Measurements from ENCODE around the gene ELOA. TPM values are rescaled to one million over a fixed set of nuclear protein-coding genes. Genes with fewer than 3 reads are reported as not detected.

Gene ELOA
- total and polyA plus RNA-seq, 2 of the 13 experiments (the other 11 are each of a cell fraction or from before 2014, with no cell fraction given) = 14.2 to 28.5 TPM

DNA sequence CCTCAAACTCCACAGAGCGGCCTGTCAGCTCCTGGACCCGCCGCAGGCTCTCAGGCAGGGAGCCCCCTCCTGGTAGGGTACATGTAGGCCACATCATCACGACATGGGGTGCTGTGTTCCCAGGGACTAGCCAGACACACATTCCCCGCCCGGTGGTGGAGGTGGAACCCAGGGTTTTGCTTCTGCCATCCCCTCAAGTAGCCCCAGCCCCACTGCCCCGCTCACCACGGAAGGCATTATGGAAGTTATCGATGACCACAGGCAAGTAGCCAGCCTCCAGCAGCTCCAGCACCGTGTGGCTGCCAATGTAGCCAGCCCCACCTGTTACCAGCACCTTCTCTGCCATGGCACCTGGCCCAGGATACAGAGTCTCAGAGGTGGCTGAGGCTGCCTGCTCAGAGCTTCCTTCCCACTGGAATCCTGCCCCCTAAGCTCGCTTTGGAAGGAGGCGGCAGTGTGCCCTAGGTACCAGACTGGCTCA lies 55.4 kb downstream of the ELOA start (continued):
- TF ChIP-seq RBM39 (IDR thresholded peaks at IDR 0.05; ENCODE audit: low read depth, low read length, poor library complexity, severe bottlenecking) (peak; percentile 7), ISX (CRISPR knock-in tag; conservative IDR thresholded peaks at IDR 0.05) (no peak), TEAD2 (CRISPR knock-in tag; IDR thresholded peaks at IDR 0.05) (no peak), HDAC6 (IDR thresholded peaks at IDR 0.05; ENCODE audit: low read depth, low read length) (no peak), STAT5B (CRISPR knock-in tag; IDR thresholded peaks at IDR 0.05) (no peak), DNMT3B (CRISPR knock-in tag; conservative IDR thresholded peaks at IDR 0.05) (no peak), MAF1 (CRISPR knock-in tag; IDR thresholded peaks at IDR 0.05; ENCODE audit: borderline replicate concordance) (no peak), ZBTB38 (CRISPR knock-in tag; IDR thresholded peaks at IDR 0.05) (peak; percentile 82; the same call in 1 of the 2 replicates), ZKSCAN8 (CRISPR knock-in tag; IDR thresholded peaks at IDR 0.05; ENCODE audit: borderline replicate concordance) (no peak), FOXK1 (CRISPR knock-in tag; IDR thresholded peaks at IDR 0.05; ENCODE audit: borderline replicate concordance, low read depth) (no peak), YEATS2 (CRISPR knock-in tag; IDR thresholded peaks at IDR 0.05; ENCODE audit: borderline replicate concordance) (no peak), MIXL1 (CRISPR knock-in tag; IDR thresholded peaks at IDR 0.05) (no peak), HNRNPH1 (optimal IDR thresholded peaks at IDR 0.05; ENCODE audit: low read depth, low read length) (no peak)
- TF ChIP-seq, protein P1, sequence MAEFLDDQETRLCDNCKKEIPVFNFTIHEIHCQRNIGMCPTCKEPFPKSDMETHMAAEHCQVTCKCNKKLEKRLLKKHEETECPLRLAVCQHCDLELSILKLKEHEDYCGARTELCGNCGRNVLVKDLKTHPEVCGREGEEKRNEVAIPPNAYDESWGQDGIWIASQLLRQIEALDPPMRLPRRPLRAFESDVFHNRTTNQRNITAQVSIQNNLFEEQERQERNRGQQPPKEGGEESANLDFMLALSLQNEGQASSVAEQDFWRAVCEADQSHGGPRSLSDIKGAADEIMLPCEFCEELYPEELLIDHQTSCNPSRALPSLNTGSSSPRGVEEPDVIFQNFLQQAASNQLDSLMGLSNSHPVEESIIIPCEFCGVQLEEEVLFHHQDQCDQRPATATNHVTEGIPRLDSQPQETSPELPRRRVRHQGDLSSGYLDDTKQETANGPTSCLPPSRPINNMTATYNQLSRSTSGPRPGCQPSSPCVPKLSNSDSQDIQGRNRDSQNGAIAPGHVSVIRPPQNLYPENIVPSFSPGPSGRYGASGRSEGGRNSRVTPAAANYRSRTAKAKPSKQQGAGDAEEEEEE (CRISPR knock-in tag; IDR thresholded peaks at IDR 0.05; ENCODE audit: borderline replicate concordance) = no peak
- TF ChIP-seq, protein P2, sequence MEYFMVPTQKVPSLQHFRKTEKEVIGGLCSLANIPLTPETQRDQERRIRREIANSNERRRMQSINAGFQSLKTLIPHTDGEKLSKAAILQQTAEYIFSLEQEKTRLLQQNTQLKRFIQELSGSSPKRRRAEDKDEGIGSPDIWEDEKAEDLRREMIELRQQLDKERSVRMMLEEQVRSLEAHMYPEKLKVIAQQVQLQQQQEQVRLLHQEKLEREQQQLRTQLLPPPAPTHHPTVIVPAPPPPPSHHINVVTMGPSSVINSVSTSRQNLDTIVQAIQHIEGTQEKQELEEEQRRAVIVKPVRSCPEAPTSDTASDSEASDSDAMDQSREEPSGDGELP (IDR thresholded peaks at IDR 0.05; ENCODE audit: borderline replicate concordance, low read depth) = no peak
- TF ChIP-seq, protein P3, sequence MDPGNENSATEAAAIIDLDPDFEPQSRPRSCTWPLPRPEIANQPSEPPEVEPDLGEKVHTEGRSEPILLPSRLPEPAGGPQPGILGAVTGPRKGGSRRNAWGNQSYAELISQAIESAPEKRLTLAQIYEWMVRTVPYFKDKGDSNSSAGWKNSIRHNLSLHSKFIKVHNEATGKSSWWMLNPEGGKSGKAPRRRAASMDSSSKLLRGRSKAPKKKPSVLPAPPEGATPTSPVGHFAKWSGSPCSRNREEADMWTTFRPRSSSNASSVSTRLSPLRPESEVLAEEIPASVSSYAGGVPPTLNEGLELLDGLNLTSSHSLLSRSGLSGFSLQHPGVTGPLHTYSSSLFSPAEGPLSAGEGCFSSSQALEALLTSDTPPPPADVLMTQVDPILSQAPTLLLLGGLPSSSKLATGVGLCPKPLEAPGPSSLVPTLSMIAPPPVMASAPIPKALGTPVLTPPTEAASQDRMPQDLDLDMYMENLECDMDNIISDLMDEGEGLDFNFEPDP (CRISPR knock-in tag; conservative IDR thresholded peaks at IDR 0.05) = no peak
- TF ChIP-seq, protein P4, sequence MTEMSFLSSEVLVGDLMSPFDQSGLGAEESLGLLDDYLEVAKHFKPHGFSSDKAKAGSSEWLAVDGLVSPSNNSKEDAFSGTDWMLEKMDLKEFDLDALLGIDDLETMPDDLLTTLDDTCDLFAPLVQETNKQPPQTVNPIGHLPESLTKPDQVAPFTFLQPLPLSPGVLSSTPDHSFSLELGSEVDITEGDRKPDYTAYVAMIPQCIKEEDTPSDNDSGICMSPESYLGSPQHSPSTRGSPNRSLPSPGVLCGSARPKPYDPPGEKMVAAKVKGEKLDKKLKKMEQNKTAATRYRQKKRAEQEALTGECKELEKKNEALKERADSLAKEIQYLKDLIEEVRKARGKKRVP (CRISPR knock-in tag; IDR thresholded peaks at IDR 0.05) = no peak
- TF ChIP-seq, protein P5, sequence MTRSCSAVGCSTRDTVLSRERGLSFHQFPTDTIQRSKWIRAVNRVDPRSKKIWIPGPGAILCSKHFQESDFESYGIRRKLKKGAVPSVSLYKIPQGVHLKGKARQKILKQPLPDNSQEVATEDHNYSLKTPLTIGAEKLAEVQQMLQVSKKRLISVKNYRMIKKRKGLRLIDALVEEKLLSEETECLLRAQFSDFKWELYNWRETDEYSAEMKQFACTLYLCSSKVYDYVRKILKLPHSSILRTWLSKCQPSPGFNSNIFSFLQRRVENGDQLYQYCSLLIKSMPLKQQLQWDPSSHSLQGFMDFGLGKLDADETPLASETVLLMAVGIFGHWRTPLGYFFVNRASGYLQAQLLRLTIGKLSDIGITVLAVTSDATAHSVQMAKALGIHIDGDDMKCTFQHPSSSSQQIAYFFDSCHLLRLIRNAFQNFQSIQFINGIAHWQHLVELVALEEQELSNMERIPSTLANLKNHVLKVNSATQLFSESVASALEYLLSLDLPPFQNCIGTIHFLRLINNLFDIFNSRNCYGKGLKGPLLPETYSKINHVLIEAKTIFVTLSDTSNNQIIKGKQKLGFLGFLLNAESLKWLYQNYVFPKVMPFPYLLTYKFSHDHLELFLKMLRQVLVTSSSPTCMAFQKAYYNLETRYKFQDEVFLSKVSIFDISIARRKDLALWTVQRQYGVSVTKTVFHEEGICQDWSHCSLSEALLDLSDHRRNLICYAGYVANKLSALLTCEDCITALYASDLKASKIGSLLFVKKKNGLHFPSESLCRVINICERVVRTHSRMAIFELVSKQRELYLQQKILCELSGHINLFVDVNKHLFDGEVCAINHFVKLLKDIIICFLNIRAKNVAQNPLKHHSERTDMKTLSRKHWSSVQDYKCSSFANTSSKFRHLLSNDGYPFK (CRISPR knock-in tag; IDR thresholded peaks at IDR 0.05; ENCODE audit: borderline replicate concordance) = no peak
- TF ChIP-seq, protein P6, sequence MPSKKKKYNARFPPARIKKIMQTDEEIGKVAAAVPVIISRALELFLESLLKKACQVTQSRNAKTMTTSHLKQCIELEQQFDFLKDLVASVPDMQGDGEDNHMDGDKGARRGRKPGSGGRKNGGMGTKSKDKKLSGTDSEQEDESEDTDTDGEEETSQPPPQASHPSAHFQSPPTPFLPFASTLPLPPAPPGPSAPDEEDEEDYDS (CRISPR knock-in tag; IDR thresholded peaks at IDR 0.05) = no peak
- TF ChIP-seq, protein P7, sequence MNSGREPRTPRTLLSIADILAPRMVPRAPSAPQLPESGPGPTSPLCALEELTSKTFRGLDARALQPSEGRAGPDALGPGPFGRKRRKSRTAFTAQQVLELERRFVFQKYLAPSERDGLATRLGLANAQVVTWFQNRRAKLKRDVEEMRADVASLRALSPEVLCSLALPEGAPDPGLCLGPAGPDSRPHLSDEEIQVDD (CRISPR knock-in tag; IDR thresholded peaks at IDR 0.05; ENCODE audit: borderline replicate concordance) = no peak
